Tibial nerve (tissue), 4 donors: ENCODE measurements around the gene NOVA1.

Experiments
- CTCF ChIP-seq, 5 experiments: fragments of 200-600 bp in 3 of 5; fragments of 450-650 bp in 2 of 5; sonication (generic) in 3 of 5; IDR thresholded peaks; one replicate each; pipeline ENCODE4 v1.5.1; 2016 to 2019; ENCODE audit warnings: antibody characterized with exemption in 5 of 5, mild to moderate bottlenecking in 3 of 5, moderate library complexity in 2 of 5
- EP300 ChIP-seq, 2 donors: sonication (generic); formaldehyde crosslinking; IDR thresholded peaks; one replicate each; pipeline ENCODE4 v1.6.1; 2017; ENCODE audit warnings: antibody characterized with exemption in 2 of 2, mild to moderate bottlenecking in 1 of 2
- POLR2A ChIP-seq, 2 donors: fragments of 450-650 bp; IDR thresholded peaks; one replicate each; pipeline ENCODE4 v1.6.1; 2017; ENCODE audit warnings: antibody characterized with exemption in 2 of 2, mild to moderate bottlenecking in 2 of 2, moderate library complexity in 2 of 2

GRCh38 chr14:26500028-26500427, 97.8 kb downstream of the NOVA1 start:
- no peak for TF ChIP-seq CTCF (IDR thresholded peaks at IDR 0.05)
- TF ChIP-seq EP300 (IDR thresholded peaks at IDR 0.05), result no peak
- no peak for TF ChIP-seq POLR2A (IDR thresholded peaks at IDR 0.05)
